ENCODE data around the gene MATN1.

DNA sequence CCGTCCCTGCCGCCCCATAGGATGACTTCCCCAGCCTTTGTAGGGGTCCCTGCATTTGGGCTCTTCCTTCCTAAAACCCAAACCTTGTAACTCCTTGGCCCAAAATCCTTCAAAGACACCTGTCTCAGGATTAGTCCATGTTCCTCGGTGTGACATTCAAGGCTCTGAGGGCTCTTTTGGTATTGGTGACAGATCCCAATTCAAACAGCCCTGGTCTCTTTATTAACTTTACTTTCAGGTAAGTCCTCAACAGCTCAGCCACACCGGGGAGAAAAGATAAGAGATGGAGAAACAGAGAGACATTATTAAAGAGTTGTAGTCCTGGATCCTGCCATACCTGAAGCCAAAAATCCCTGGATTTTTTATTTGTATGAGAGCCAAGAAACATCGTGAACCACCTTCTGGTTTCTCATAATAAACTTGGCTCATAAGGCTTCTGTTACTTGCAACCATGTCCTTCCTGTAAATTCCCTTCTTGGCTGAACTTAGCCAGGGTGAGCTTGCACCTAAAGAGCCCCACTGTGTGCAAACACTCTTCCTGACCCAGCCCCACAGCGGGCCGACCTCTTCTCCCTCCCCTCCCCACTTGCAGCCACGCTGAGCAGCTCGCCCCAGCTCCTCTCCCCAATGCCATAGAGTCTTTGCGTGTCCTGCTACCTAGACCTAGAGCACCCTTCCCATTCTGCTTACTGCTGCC is 7.9 kb upstream of the MATN1 start:
- TF ChIP-seq TOX (CRISPR knock-in tag; IDR thresholded peaks at IDR 0.05; ENCODE audit: borderline replicate concordance), result no peak
- no peak for TF ChIP-seq SNAI2 (CRISPR knock-in tag; IDR thresholded peaks at IDR 0.05)

All from SK-N-SH treated with all-trans-retinoic acid at 6 μM for 48 hours (cell line).